ENCODE measurements around the gene PRLHR.
A peak's percentile ranks its signal among the peaks of the same experiment; 100 is the strongest.
"Not testable (repeated sequence)": the region's sequence is repeated elsewhere in the genome, so short reads cannot be mapped to it uniquely, and the experiment has no call there.

The PRLHR gene

GRCh38 chr10:118595598-118596425 lies at the start of gene PRLHR:
TSS of gene PRLHR (minus strand) at chr10:118595648. CDS start at chr10:118595244, 404 bp downstream.
- DNase-seq (ENCODE audit: low spot score) = no peak

GRCh38 chr10:118642228-118642627 lies 46.8 kb upstream of the PRLHR start:
- no peak for DNase-seq (ENCODE audit: low spot score)

- no peak for DNase-seq (ENCODE audit: low spot score)
Observed at GRCh38 chr10:118638680-118639079, 43.2 kb upstream of the PRLHR start.

GRCh38 chr10:118635674-118636402 lies 40.4 kb upstream of the PRLHR start:
- no peak for DNase-seq (ENCODE audit: low spot score)

GRCh38 chr10:118633786-118634185 lies 38.3 kb upstream of the PRLHR start:
- no peak for DNase-seq (ENCODE audit: low spot score)

GRCh38 chr10:118629211-118629610 lies 33.8 kb upstream of the PRLHR start:
- no peak for DNase-seq (ENCODE audit: low spot score)

- no peak for DNase-seq (ENCODE audit: low spot score)
Observed at GRCh38 chr10:118628397-118628796, 32.9 kb upstream of the PRLHR start.

- no peak for DNase-seq (ENCODE audit: low spot score)
Observed at GRCh38 chr10:118626953-118627352, 31.5 kb upstream of the PRLHR start.

GRCh38 chr10:118625504-118625903 lies 30.1 kb upstream of the PRLHR start:
- DNase-seq (ENCODE audit: low spot score) = no peak

- DNase-seq (ENCODE audit: low spot score) = no peak
Observed at GRCh38 chr10:118624747-118625146, 29.3 kb upstream of the PRLHR start.

- peak; percentile 5 for DNase-seq (ENCODE audit: low spot score)
Observed at GRCh38 chr10:118621304-118621942, 26.0 kb upstream of the PRLHR start.

GRCh38 chr10:118613863-118614262 lies 18.4 kb upstream of the PRLHR start:
- DNase-seq (ENCODE audit: low spot score) = not testable (repeated sequence)

- DNase-seq (ENCODE audit: low spot score) = no peak
Observed at GRCh38 chr10:118610577-118610976, 15.1 kb upstream of the PRLHR start.

- DNase-seq (ENCODE audit: low spot score) = no peak
Observed at GRCh38 chr10:118607768-118608354, 12.4 kb upstream of the PRLHR start.

- DNase-seq (ENCODE audit: low spot score) = no peak
Observed at GRCh38 chr10:118605694-118606093, 10.2 kb upstream of the PRLHR start.

GRCh38 chr10:118596426-118597124 lies 1.1 kb upstream of the PRLHR start:
- DNase-seq (ENCODE audit: low spot score) = no peak

- no peak for DNase-seq (ENCODE audit: low spot score)
Observed at GRCh38 chr10:118595064-118595420, 406 bp downstream of the PRLHR start.

- peak; percentile 27 for DNase-seq (ENCODE audit: low spot score)
Observed at GRCh38 chr10:118594392-118595063, 920 bp downstream of the PRLHR start.

- no peak for DNase-seq (ENCODE audit: low spot score)
Observed at GRCh38 chr10:118592675-118593330, 2.6 kb downstream of the PRLHR start.

- no peak for DNase-seq (ENCODE audit: low spot score)
Observed at GRCh38 chr10:118590334-118590733, 5.1 kb downstream of the PRLHR start.
